GM21360 (cell line): Measurements from ENCODE around the gene HIVEP3.

Experiments used
- ATAC-seq: cut with Tn5 transposase; IDR thresholded peaks from one replicate; pipeline ENCODE4 v1.9.1; 2021; ENCODE audit warnings: mild to moderate bottlenecking, moderate library complexity; ENCODE audit not compliant: unreplicated experiment

Gene HIVEP3

DNA sequence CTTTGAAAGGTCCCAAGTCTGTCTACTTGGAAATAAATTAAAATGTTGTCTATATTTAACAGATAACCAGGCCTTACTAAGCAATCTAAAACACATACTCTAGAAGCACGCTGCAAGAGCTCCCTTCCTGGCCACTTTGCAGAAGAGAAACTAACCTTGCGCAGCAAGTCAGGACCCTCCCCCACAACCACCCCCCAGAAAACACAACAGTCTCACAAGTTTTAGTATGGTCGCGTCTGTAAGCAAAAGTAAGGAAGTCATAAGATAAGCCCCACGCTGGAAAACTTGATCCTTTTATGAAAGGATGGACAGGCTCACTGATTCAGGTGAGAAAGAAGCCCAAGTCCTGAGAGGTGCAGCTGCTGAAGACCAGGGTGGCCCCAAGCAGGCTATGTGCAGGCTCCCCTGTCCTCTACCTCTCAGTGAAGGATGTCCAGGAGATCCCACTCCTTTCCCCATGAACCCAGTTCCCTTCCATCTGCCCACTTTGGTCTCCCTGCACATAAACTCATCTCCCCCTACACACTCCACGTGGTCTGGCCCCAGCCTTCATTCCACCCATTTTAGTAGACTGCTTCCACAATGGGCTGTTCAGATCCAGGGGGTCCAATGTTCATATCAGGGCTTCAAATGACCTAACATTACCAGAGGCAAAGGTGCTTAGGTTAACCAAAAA lies 23.8 kb downstream of the HIVEP3 start:
- no peak for ATAC-seq

- ATAC-seq = no peak
Observed at GRCh38 chr1:41894101-41894807, 24.5 kb downstream of the HIVEP3 start.

DNA sequence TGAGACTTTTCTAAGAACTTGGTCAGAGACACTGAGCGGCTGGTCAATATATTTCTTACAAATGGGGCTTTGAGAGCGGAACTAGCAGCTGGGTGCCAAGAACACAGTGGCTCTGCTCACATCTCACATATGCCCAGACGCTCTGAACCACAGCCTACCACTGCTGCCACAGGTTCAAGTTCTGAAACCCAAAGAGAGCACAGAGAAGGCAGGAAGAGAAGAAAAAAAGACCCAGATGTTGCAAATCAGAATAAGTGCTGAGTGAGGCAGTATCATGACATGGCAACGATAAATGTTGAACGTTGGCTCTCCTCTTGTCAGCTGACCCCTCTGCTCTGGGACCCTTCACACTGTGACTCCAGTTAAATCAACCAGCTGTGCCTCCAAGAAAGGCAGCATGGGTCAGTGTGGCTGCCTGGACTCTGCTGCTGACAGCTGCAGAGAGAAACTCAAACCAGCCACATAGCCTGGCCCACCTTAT lies 26.4 kb downstream of the HIVEP3 start:
- no peak for ATAC-seq

- ATAC-seq = peak; percentile 79
Observed at GRCh38 chr1:41891199-41891896, 27.4 kb downstream of the HIVEP3 start.

- ATAC-seq = no peak
Observed at GRCh38 chr1:41890825-41891198, 27.9 kb downstream of the HIVEP3 start.

DNA sequence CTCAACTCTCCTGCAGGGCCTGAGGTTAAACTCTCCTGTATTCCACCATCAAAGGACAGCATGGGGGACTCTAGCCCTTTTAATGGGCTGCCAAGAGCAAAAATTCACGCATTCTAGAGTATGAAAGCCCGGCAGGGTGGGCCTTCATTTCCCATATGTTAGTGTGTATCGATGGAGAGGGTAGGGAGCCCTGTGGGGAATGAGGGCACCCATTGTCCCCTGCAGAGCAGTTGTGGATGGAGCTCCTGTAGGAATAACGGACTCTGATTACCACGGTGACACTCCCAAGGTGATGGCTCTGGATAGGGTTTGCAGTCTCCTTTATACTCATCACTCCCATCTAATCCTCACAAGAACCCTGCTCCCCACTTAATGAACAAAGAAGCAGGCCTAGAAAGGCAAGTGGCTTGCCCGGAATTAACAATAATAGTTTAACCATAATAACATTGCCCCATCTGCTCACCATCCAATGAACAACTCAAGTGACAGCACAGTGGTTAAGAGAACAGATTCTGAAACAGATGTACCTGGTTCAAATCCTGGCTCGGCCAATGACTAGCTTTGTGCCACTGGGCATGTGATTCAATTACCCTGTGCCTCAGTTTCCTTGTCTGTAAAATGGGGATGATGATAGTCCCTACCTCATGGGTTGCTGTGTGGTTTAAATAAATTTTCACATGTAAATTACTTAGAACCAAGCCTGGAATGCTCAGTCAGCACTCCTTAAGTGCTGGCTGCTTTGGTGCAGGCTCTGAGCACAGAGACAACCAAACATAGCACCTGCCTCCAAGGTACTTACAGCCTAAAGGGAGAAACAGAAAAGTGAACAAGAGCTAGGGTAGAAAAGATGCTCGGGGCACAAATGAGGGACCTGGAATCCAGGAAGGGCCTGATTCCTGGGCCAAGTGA lies 29.0 kb downstream of the HIVEP3 start:
- ATAC-seq = no peak

GRCh38 chr1:41888756-41889155 lies 30.0 kb downstream of the HIVEP3 start:
- no peak for ATAC-seq

DNA sequence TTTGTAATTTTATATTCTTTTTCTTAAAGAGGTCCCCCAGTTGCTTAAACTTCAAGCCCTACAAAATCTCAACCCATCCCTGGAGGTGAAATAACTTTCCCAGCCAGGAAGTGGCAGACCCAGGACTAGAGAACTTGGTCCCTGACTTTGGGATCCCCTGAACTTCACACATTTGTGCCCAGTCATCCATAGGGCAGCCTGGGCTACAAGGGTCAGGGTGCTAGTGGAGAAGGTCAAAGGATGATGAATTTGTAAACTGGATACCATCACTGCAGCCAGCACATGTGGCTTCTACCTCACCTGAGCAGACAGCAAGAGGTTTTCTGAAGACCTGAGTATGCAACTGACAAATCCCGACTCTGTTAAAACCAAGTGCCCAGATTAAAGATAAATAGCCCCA lies 31.4 kb downstream of the HIVEP3 start:
- no peak for ATAC-seq

- ATAC-seq = no peak
Observed at GRCh38 chr1:41884256-41885230, 34.2 kb downstream of the HIVEP3 start.

- ATAC-seq = no peak
Observed at GRCh38 chr1:41883507-41883906, 35.2 kb downstream of the HIVEP3 start.

DNA sequence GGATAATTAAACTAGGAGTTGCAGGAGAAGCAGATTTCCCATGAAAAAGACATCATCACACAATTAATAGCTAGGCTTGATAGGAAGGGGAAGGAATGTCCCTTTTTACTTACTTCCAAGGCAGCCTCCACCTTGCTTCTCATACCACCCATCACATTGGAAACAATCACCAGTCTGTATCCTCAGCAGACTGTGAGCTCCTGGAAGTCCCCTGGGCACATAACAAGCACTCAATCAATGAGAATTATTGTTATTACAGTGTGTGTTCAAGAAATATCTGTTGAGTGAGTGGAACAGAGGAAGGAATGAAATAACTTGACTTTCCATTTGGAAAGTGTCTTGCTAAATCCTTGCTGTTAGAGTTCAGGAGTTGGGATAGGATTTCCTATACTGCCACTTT lies 36.2 kb downstream of the HIVEP3 start:
- no peak for ATAC-seq

GRCh38 chr1:41882068-41882477 lies 36.6 kb downstream of the HIVEP3 start:
- no peak for ATAC-seq

- no peak for ATAC-seq
Observed at GRCh38 chr1:41880950-41881885, 37.5 kb downstream of the HIVEP3 start.

- ATAC-seq = no peak
Observed at GRCh38 chr1:41880261-41880660, 38.5 kb downstream of the HIVEP3 start.

DNA sequence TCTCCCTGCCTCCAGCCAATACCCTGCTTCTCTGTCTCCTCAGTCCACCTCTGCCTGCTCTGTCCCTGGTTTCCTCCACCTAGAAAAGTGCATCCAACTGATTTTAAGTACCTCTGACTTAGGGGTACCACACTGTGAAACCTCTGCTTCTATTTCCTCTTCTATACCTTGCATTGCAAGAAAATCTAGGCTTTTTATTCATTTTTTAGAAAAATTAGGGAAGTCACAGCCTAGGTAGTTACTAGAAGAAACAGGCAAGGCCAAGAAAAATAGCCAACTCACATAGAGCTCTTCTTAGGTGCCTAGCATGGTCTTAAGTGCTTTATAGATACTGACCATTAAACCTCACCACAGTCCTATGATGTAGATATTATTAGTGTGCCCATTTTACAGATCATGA lies 39.1 kb downstream of the HIVEP3 start:
- ATAC-seq = no peak

DNA sequence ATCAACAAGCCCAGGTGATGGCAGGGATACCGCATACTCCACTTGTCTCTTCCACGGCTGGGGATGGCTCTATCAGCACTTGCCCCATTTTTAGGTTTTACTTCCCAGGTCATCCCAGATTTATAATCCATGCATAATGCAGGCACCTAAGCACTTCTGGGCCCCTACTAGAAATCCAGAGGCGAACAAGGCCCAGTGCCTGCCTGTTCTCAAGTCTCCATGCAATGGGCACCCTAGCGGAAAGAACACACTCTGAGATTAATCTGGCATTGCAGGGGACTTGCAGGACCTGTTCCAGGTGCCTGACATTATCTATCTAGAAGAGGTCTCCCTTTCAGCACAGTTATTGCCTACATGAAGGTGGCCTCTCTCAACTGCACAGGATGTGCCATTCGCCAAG lies 39.8 kb downstream of the HIVEP3 start:
- no peak for ATAC-seq

DNA sequence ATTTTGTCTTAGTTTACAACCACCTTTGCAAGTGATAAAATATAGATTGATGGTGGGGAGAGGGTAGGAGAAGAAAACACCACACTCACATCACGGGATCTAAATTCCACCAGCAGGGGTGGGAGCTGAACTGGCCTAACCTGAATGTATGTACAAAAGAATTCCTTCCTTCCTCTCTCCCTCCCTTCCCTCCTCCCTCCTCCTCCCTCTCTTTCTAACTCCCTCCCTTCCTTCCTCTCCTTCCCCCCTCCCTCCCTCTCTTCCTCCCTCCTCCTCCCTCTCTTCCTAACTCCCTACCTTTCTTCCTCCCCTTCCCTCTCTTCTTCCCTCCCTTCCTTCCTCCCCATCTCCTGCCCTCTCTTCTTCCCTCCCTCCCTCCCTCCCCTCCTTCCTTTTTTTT lies 40.2 kb downstream of the HIVEP3 start:
- no peak for ATAC-seq

DNA sequence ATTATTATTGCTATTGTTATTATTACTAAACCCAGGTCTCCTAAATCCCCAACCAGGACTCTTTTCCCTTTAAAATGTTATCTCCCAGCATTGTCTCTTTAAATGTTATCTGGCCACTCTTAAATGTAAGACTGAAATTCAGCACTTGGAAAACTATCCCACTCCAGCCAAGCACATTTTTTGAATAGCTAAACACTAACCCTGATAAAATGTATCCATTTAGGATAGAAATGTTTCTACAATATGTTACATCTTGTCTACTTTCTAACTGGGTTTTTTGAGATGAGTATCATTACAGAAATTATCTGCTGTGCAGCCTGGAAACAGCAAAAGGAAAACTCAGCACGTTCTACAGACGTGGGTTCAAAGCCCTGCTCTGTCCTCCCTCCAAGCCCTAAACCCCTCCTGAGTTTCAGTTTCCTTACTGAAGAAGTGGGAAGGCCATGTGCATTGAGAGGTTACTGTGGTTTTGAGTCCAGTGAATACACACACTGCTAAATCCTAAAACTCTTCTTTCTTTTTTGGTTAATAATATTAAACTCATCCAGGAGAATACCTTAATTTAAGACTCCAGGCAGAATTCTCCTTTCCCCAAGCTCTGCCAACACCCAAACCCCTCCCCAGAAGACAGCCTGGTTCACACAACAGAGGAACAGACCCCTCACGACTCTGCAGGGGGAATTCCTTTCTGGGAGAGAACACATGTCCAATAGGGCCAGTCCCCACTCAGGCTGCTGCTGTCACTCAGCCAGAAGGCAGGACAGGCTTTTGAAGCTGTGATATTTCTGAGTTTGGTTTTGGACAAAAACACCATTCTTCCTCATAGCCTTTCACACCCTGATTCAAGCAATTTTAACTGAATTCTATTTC lies 41.9 kb downstream of the HIVEP3 start:
- no peak for ATAC-seq
